ENCODE measurements around the gene CA4. TPM values are rescaled to one million over a fixed set of nuclear protein-coding genes. Genes with fewer than 3 reads are reported as not detected.
A peak's percentile ranks its signal among the peaks of the same experiment; 100 is the strongest.

The CA4 gene
- total RNA-seq, 4 donors from 2014 or later = 15.7 to 359 (median 246) TPM

GRCh38 chr17:60134396-60135150, 15.2 kb upstream of the CA4 start:
- Histone ChIP-seq H3K36me3 (no peaks in the 10 kb centered on the region), H3K9me3 (no peaks in the 10 kb centered on the region), H3K27ac (peak overlapping the region; percentile 71 to 84 (median 76)), H3K4me3 (peak overlapping the region; percentile 32 to 73 (median 65)), H3K4me1 (peaks cover 5 to 23% (median 15%) of the 10 kb centered on the region in 4 donors), H3K27me3 (peaks cover 20% of the 10 kb centered on the region)
- in situ Hi-C loops (cut with MboI; ENCODE audit: low pct_ligation_motif_present in 1 of 4, low pct_unique_long_range_greater_than_20kb in 1 of 4, low sequenced_read_pairs in 3 of 4) = loop anchor here in 3 of 4 donors (25.0 kb wide), 2 partner anchors 278 to 303 kb away; partner anchors contain the start of gene CHCT1 (in 1 of the 3)
- intact Hi-C loops (cut with DNase I; ENCODE audit: low total_unique reads) = no loop called here
- DNase-seq = no peak
- WGBS, 2 donors (ENCODE audit: low coverage in 1 of 2) = 8 to 11% methylated on average over 6 to 16 of the region's 16 CpGs
- no peak for TF ChIP-seq CTCF (IDR thresholded peaks at IDR 0.05)
- TF ChIP-seq EP300 (IDR thresholded peaks at IDR 0.05; ENCODE audit: low read depth) = no peak
- TF ChIP-seq POLR2AphosphoS5 (IDR thresholded peaks at IDR 0.05) = no peak
- no peak for TF ChIP-seq POLR2A (IDR thresholded peaks at IDR 0.05)

- WGBS, 2 donors (ENCODE audit: low coverage in 1 of 2) = 7% methylated on average over 45 of the region's 54 CpGs; no CpG with 5 or more reads in 1 of the 2 donors
- Histone ChIP-seq H3K4me3 (peak overlapping the region; percentile 32 to 73 (median 65)), H3K4me1 (peaks cover 5 to 26% (median 16%) of the 10 kb centered on the region in 4 donors), H3K27ac (peak overlapping the region; percentile 71 to 84 (median 76)), H3K36me3 (no peaks in the 10 kb centered on the region), H3K27me3 (peaks cover 28% of the 10 kb centered on the region), H3K9me3 (no peaks in the 10 kb centered on the region)
- intact Hi-C loops (cut with DNase I; ENCODE audit: low total_unique reads) (no loop called here), in situ Hi-C loops (cut with MboI; ENCODE audit: low pct_ligation_motif_present in 1 of 4, low pct_unique_long_range_greater_than_20kb in 1 of 4, low sequenced_read_pairs in 3 of 4) (loop anchor here in 3 of 4 donors (25.0 kb wide), 2 partner anchors 277 to 302 kb away; partner anchors contain the start of gene CHCT1 (in 1 of the 3))
- DNase-seq = peak; percentile 92
- TF ChIP-seq POLR2AphosphoS5 (IDR thresholded peaks at IDR 0.05) (peak; percentile 82 to 93 (median 90)), EP300 (IDR thresholded peaks at IDR 0.05; ENCODE audit: low read depth) (no peak), CTCF (IDR thresholded peaks at IDR 0.05) (no peak), POLR2A (IDR thresholded peaks at IDR 0.05) (peak; percentile 80)
Observed at GRCh38 chr17:60135151-60135950, 14.4 kb upstream of the CA4 start.

GRCh38 chr17:60135951-60136666, 13.7 kb upstream of the CA4 start:
- intact Hi-C loops (cut with DNase I; ENCODE audit: low total_unique reads) = no loop called here
- Histone ChIP-seq H3K36me3 (no peaks in the 10 kb centered on the region), H3K9me3 (no peaks in the 10 kb centered on the region), H3K27ac (no peak overlapping the region), H3K4me3 (peak overlapping the region in 1 of 4 donors; percentile 63), H3K4me1 (peaks cover 5 to 30% (median 16%) of the 10 kb centered on the region in 4 donors), H3K27me3 (peaks cover 36% of the 10 kb centered on the region)
- TF ChIP-seq POLR2A (IDR thresholded peaks at IDR 0.05) (no peak), EP300 (IDR thresholded peaks at IDR 0.05; ENCODE audit: low read depth) (no peak), POLR2AphosphoS5 (IDR thresholded peaks at IDR 0.05) (no peak), CTCF (IDR thresholded peaks at IDR 0.05) (no peak)
- in situ Hi-C loops (cut with MboI; ENCODE audit: low pct_ligation_motif_present in 1 of 4, low pct_unique_long_range_greater_than_20kb in 1 of 4, low sequenced_read_pairs in 3 of 4) = loop anchor here in 3 of 4 donors (25.0 kb wide), 2 partner anchors 276 to 301 kb away; partner anchors contain the start of gene CHCT1 (in 1 of the 3)
- WGBS, 2 donors (ENCODE audit: low coverage in 1 of 2) = 83 to 91% methylated on average over 9 to 13 of the region's 13 CpGs
- peak; percentile 6 for DNase-seq
